ENCODE data around the gene THPO.

THPO gene

DNA sequence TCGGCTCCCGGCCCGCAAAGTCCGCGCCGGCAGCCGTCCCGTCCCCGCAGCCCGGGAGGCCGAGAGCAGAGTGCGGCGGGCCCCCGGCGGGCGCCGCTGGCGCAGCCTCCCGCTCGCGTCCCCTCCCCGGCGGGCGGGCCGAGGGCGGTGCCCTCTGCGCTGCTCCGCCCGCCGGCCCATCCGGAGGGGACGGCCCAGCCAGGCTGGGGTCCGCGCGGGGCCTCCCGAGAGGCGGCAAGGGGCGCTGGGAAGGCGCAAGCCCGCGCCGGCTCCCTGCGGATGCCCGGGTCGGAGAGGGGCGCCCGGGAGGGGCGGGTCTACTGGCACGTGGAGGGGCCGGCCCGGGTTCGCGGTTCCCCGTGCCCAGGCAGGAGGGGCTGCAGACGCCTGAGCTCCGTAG, 16.5 kb downstream of the THPO start, which contains the start of the genes CLCN2 and POLR2H:
CLCN2 (minus strand) TSS at position 74 of the 400 bp plus-strand sequence. CDS start 126 bp downstream, outside the sequence.
POLR2H (plus strand) TSS at position 179 of the 400 bp plus-strand sequence. CDS start 1,783 bp downstream, outside the sequence.
- DNase-seq (ENCODE audit: low spot score): peak; percentile 60
- ChIA-PET CTCF (interaction anchor here (1.8 kb wide), 1 partner anchor 16 kb away, joined by 6 read pairs; no protein-coding TSS in a partner anchor), POLR2A (ENCODE audit: low non-redundant PET) (interaction anchor here (0.8 kb wide), 1 partner anchor 26 kb away, joined by 5 read pairs; no protein-coding TSS in a partner anchor)
- H3K27ac ChIP-seq: peak within 1 kb of the TSS; percentile 99
- TF ChIP-seq, protein P1, sequence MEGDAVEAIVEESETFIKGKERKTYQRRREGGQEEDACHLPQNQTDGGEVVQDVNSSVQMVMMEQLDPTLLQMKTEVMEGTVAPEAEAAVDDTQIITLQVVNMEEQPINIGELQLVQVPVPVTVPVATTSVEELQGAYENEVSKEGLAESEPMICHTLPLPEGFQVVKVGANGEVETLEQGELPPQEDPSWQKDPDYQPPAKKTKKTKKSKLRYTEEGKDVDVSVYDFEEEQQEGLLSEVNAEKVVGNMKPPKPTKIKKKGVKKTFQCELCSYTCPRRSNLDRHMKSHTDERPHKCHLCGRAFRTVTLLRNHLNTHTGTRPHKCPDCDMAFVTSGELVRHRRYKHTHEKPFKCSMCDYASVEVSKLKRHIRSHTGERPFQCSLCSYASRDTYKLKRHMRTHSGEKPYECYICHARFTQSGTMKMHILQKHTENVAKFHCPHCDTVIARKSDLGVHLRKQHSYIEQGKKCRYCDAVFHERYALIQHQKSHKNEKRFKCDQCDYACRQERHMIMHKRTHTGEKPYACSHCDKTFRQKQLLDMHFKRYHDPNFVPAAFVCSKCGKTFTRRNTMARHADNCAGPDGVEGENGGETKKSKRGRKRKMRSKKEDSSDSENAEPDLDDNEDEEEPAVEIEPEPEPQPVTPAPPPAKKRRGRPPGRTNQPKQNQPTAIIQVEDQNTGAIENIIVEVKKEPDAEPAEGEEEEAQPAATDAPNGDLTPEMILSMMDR (conservative IDR thresholded peaks at IDR 0.05; ENCODE audit: low read depth): no peak

DNA sequence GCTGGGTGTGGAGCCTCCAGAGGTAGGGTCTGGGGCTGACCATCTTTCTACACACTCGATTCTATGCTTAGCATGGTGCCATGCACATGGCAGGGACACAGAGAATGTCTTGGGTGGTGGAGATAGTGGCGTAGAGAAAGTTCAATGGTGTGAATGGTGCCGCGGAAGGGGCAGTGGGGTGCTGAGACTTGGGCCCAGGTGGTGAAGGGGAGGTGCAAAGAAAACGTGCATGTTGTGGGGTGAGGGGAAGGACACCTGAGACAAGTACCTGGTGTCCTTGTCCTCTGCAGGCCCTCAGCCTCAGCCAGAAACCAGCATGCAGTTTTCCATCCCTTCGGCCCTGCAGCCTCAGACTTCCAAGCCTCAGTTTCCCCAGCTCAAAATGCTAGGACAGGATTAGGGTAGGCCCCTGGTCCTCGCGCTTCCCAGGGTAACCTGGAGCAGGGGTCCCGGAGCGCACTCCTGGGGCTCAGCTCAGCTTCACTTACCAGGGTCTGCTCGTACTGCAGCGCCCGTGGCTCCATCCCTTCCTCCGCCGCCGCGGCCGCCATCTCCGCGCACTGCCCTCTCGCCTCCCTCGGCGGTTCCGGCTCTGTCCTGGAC, 17.0 kb downstream of the THPO start:
- ChIA-PET POLR2A (ENCODE audit: low non-redundant PET) (interaction anchor here (0.8 kb wide), 1 partner anchor 26 kb away, joined by 5 read pairs; no protein-coding TSS in a partner anchor), CTCF (interaction anchor here (0.9 to 1.8 kb wide), 2 partner anchors 15 kb away, joined by 3 to 6 read pairs; no protein-coding TSS in a partner anchor)
- no peak for DNase-seq (ENCODE audit: low spot score)
- TF ChIP-seq, protein P1 (conservative IDR thresholded peaks at IDR 0.05; ENCODE audit: low read depth): no peak
- peak overlapping the region; percentile 99 for H3K27ac ChIP-seq

DNA sequence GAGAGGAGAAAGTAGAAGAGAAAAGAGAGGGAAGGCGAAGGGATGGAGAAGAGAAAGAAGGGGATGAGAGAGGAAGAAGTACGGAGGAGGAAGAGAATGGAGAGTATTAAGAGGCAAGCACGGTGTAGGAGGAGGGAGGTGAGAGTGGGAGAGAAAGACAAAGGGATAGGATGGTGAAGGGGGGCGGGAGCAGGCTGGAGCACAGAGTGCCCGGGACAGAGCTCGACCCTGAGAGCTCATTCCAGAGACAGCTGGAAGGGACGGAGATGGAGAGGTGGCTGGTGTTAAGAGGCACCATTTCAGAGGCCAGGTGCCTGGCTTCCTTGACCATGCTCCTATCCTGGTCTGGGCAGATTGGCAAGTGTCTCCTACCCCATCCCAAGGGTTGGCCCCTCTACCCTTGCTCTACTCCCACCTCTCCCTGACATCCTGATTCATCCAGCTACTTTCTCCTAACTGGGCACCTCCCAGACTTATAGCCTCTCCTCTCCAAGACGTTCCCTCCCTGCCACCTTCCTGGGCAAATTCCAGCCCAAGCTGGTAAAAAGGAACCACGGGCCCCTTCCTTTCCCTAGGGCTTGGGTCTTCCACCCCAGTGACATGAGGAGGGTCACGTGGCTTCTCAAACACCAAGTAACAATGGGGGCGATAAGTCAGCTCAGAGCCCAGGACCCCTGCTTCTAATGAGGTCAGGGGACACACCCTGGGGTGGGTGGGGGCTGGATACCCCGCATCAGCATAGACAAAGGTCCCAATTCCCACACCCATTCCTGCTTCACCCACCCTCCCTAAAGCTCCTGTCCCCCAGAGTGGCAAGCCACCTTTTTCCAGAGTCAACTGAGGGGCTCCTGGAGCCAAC, 17.7 kb downstream of the THPO start:
- H3K27ac ChIP-seq: peak overlapping the region; percentile 99
- no peak for DNase-seq (ENCODE audit: low spot score)
- TF ChIP-seq, protein P1 (conservative IDR thresholded peaks at IDR 0.05; ENCODE audit: low read depth): no peak
- CTCF ChIA-PET: interaction anchor here (0.9 kb wide), 1 partner anchor 14 kb away, joined by 3 read pairs; no protein-coding TSS in a partner anchor
- POLR2A ChIA-PET (ENCODE audit: low non-redundant PET): interaction anchor here (0.5 kb wide), 1 partner anchor 152 kb away, joined by 5 read pairs; no protein-coding TSS in a partner anchor

DNA sequence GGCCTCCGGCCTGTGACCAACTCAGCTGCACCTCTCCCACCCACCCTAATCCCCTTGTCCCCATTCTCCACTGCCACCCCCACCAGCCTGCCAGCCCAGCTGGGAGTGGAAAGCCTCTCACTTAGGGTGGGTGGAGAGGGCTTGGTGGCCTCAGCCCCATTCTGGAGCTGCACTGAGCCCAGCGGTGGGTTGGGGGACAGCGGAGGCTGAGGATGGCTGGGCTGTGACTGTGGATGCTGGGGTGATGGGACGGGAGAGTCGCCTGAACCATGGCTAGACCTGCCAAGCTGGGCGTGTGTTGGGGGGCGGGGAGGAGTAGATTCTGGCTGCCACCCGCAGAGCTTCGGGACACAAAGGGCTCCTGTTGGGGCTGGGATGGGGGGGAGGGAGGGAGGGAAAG, 18.4 kb downstream of the THPO start:
- peak overlapping the region; percentile 21; the same call in 1 of the 2 replicates for H3K27ac ChIP-seq
- ChIA-PET POLR2A (ENCODE audit: low non-redundant PET) (interaction anchor here (0.5 kb wide), 1 partner anchor 151 kb away, joined by 5 read pairs; no protein-coding TSS in a partner anchor), CTCF (interaction anchor here (0.6 kb wide), 1 partner anchor 22 kb away, joined by 3 read pairs; no protein-coding TSS in a partner anchor)
- TF ChIP-seq, protein P1 (conservative IDR thresholded peaks at IDR 0.05; ENCODE audit: low read depth): no peak
- DNase-seq (ENCODE audit: low spot score): no peak

DNA sequence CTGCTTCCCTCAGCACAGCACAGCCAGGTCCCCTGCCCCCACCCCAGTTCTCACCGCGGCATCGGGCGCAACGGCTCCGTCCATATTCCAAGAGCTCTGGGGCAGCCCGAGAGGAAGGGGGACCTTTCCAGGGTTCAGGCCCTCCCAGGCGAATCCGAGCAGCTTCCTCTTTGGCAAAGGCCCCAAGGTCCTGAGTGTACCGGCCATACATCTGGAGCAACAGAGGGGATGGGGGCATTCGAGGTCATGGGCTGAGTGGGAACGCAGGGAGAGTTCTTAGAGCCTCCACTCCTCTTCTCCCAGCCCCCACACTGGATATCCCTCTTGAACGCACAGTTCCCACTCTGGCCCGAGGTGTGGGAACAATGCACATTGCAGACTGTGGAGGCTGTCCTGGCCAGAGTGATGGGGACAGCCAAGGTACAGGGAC, 19.1 kb downstream of the THPO start:
- ChIA-PET CTCF (interaction anchor here (0.6 to 1.1 kb wide), 2 partner anchors 20 to 21 kb away, joined by 3 to 4 read pairs; no protein-coding TSS in a partner anchor), POLR2A (ENCODE audit: low non-redundant PET) (interaction anchor here (0.6 kb wide), 1 partner anchor 16 kb away, joined by 7 read pairs; no protein-coding TSS in a partner anchor)
- TF ChIP-seq, protein P1 (conservative IDR thresholded peaks at IDR 0.05; ENCODE audit: low read depth): no peak
- H3K27ac ChIP-seq: peak overlapping the region; percentile 21; the same call in 1 of the 2 replicates
- no peak for DNase-seq (ENCODE audit: low spot score)

All from RWPE1 (cell line).